GM19438 (cell line): ENCODE results near the gene AP4S1.

Experiments used
- ATAC-seq: cut with Tn5 transposase; IDR thresholded peaks from one replicate; pipeline ENCODE4 v1.9.1; 2021; ENCODE audit warnings: low read depth; ENCODE audit not compliant: unreplicated experiment

Gene AP4S1

DNA sequence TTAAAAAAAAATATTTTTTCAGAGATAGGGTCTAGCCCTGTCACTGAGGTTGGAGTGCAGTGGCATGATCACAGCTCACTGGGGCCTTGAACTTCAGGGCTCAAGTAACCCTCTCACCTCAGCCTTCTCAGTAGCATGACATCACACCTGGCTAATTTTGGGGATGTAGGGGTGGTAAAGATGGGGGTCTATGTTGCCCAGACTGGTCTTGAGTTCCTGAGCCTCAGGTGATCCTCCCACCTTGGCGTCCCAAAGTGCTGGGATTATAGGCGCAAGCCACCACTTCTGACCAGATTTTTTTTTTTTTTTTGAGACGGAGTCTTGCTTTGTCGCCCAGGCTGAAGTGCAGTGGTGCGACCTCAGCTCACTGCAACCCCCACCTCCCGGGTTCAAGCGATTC lies 101.2 kb downstream of the AP4S1 start:
- no peak for ATAC-seq

DNA sequence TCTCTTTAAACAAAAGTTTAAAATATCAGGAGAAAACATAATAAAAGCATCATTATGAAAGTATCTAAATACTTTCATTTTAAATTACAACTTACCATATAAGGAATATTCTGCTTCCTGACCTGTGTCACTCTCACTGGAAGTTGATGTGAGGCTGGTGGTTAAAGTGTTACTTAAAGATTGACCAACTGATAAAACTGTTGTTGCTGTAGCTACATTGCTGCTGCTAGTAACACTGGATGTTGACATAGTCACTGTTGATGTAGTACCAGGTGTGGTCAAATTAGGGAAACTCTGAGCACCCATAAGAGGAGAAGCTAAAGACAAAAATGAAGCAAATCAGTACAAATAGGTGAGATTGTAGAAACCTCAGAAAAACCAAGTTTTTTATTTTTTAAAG lies 102.2 kb downstream of the AP4S1 start:
- ATAC-seq = peak; percentile 65

DNA sequence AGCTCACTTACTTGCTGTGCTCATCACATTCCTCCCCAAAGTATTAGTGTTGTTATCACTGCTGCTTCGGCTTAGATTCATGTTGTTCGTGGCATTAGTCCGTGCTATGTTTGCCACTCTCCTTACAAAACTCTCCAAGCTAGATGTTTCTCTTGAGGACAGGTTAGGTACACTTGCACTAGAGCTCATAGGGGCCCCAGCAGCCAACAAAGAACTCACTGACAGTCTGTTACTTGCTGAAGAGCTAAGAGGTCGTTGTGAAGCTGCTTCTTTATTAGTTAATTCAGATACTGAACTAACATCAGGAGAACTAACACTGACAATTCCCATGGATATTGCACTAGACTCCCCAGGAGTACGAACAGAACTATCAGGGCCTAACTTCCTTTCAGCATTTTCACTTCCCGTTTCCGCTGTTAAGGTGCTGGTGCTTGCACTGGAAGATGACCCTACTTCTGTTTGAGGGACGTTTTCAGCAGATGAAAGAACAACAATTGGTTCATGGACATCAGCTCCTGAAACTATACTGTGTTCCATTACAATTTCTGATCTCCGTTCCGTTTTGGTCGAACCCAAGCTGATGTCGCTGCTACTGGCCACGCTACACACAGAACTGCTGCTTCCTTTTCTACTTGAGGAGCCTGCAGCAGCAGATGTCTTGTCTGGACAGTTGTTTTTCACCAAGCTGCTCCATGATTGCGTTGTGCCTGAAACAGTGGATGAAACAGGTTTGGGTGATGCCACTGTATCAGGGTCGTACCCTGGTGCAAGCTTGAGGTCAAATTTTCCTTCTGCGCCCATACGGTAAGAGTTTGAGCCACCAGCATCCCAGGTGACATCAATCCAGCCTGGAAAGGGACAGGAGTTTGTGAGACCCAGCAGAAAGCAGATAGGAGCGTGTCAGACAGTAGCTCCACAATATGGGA lies 103.4 kb downstream of the AP4S1 start:
- no peak for ATAC-seq

DNA sequence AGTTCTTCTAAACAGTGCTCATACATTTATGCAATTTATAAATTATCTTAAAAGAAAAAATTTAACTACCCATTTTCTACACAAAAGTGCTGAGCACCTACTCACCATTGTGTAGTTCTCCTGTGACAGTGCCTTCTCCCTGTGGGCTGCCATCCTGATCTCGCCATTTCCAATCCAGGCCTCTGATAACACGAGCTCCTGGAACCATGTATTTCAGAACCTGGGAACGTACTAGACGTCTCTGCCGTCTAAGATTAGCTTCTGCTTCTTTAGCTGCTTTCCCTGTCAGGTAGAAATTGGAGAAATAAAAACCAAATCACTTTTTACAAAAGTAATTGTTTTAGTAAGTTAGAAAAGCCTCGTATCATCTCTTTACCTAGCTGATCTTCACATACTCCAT lies 107.7 kb downstream of the AP4S1 start:
- ATAC-seq = no peak

DNA sequence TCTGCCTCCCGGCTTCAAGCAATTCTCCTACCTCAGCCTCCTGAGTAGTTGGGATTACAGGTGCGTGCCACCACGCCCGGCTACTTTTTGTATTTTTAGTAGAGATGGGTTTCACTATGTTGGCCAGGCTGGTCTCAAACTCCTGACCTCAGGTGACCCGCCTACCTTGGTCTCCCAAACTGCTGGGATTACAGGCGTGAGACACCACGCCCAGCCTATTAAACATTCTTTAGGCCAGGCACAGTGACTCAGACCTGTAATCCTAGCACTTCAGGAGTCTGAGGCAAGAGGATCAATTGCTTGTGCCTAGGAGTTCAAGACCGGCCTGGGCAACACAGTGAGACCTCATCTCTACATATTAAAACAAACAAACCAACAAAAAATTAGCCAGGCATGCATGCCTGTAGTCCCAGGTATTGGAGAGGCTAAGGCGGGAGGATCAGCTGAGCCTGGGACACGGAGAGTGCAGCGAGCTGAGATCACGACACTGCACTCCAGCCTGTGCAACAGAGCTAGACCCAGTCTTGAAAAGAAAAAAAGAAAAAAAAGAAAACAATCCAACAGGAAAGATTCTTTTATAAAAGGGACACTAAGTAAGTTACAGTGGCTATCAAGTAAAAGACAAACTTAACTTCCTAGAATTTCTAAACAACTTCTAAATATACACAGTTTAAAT lies 111.9 kb downstream of the AP4S1 start:
- ATAC-seq = no peak

DNA sequence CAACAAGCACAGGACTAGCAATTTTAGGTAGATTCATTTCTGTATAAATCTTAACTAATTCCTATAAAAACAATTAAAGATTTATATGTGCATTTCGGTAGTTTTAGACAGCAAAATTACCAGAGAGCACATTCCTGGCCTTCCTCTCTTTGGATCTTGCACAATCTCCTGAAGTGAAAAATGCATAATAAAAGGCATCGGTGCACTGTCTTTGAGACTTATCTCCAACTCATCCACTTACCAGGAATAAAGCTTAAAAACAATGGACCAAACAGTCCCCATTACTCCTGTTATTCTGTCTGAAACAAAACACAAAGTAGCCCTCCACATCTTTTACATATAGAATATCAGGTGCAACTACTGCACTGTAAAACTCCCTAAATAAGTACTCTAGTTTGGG lies 112.9 kb downstream of the AP4S1 start:
- no peak for ATAC-seq

DNA sequence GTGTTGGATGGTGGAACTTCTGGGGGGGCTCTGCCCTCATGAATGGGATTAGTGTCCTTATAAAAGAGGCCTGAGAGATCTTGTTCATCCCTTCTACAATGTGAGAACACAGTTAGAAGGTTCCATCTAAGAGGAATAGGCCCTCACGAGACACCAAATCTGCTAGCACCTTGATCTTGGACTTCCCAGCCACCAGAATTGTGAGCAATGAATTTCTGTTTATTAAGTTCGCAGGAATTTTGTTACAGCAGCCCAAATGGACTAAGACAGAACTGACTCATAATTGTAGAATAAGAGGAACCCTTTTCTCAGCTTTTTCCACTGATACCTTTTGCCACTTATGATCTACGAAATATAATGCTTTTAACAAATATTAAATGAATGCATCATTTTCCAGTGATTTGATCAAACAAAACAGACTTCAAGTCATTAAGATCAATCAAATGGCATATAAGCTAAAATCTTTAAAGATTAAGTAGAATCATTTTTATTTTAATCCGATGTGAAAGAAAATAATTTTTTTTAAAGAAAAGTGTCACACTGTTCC lies 113.9 kb downstream of the AP4S1 start:
- ATAC-seq = no peak

DNA sequence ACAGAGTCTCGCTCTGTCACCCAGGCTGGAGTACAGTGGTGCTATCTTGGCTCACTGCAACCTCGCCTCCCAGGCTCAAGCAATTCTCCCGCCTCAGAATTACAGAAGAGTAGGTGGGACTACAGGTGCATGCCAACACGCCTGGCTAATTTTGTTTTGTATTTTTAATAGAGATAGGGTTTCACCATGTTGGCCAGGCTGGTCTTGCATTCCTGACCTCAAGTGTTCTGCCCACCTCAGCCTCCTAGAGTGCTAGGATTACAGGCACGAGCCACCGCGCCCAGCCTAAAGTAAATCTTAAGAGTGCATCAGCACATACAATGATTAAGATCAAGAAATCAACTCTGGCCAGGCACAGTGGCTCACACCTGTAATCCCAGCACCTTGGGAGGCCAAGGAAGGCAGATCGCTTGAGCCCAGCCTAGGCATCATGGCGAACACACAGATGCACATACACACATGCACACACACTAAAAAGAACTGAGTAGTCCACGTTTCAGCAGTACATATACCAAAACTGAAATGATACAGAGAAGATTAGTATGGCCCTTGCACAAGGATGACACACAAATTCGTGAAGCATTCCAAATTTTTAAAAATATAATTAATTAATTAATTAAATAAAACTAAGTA lies 117.1 kb downstream of the AP4S1 start:
- no peak for ATAC-seq
